ENCODE data around the gene HSPBAP1. TPM values are rescaled to one million over a fixed set of nuclear protein-coding genes. Genes with fewer than 3 reads are reported as not detected.
"Not testable (repeated sequence)": the region's sequence is repeated elsewhere in the genome, so short reads cannot be mapped to it uniquely, and the experiment has no call there.

HSPBAP1 gene
- total RNA-seq, 1 experiment from 2014 or later: 3.7 TPM

DNA sequence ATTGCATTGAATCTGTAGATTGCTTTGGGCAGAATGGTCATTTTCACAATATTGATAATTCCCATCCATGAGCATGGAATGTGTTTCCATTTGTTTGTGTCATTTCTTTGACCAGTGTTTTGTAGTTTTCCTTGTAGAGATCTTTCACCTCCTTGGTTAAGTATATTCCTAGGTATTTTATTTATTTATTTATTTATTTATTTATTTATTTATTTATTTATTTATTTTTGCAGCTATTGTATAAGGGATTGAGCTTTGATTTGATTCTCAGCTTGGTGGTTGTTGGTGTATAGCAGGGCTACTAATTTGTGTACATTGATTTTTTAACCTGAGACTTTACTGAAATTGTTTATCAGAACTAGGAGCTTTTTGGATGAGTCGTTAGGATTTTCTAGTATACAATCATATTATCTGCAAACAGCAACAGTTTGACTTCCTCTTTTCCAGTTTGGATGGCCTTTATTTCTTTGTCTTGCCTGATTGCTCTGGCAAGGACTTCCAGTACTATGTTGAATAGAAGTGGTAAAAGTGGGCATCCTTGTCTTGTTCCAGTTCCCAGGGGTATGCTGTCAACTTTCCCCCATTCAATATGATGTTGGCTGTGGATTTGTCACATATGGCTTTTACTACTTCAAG, 82.9 kb downstream of the HSPBAP1 start:
- peaks cover 13% of the 10 kb centered on the region for H3K36me3 ChIP-seq
- H3K4me1 ChIP-seq (replicated peaks); H3K9me3 ChIP-seq (replicated peaks); H3K4me3 ChIP-seq; H3K27me3 ChIP-seq (replicated peaks); H3K27ac ChIP-seq; DNase-seq (ENCODE audit: low read depth in 1 of 2, low spot score in 2 of 2): not testable (repeated sequence)

DNA sequence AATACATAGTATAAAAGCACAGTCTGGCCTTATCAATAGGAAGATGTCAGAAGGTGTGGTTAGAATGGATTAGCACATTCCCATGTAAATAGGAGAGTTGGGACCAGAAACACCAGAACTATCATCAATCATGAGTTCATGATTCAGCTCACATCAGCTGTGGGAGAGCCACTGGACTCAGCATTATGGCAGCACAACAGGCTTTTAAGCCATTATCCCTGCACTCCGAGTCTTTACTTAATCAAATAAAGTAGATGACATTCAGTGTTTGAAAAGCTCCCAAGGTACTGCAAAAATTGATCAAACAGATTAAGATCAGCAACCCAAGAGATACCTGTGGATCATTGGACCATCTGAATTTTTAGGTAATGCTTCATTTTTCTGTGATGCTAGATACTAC, 88.3 kb downstream of the HSPBAP1 start:
- no peak overlapping the region for H3K4me3 ChIP-seq
- no peak overlapping the region for H3K27ac ChIP-seq
- no peaks in the 10 kb centered on the region for H3K27me3 ChIP-seq (replicated peaks)
- no peaks in the 10 kb centered on the region for H3K4me1 ChIP-seq (replicated peaks)
- H3K9me3 ChIP-seq (replicated peaks): no peaks in the 10 kb centered on the region
- DNase-seq (ENCODE audit: low read depth in 1 of 2, low spot score in 2 of 2): no peak
- H3K36me3 ChIP-seq: peaks cover 2% of the 10 kb centered on the region; the same call in 1 of the 2 replicates

DNA sequence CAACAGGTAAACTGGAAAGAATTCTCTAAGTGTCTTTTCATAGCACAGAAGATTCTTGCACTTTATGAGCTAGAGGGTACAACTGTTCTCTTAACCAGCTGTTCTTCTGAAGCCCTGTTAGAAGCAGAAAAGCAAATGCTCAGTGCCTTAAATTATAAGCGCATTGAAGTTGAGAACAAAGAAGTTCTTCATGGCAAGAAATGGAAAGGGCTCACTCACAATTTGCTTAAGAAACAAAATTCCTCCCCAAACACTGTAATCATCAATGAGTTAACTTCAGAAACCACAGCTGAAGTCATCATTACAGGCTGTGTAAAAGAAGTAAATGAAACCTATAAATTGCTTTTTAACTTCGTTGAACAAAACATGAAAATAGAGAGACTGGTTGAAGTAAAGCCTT, 93.4 kb downstream of the HSPBAP1 start:
- no peak overlapping the region for H3K27ac ChIP-seq

DNA sequence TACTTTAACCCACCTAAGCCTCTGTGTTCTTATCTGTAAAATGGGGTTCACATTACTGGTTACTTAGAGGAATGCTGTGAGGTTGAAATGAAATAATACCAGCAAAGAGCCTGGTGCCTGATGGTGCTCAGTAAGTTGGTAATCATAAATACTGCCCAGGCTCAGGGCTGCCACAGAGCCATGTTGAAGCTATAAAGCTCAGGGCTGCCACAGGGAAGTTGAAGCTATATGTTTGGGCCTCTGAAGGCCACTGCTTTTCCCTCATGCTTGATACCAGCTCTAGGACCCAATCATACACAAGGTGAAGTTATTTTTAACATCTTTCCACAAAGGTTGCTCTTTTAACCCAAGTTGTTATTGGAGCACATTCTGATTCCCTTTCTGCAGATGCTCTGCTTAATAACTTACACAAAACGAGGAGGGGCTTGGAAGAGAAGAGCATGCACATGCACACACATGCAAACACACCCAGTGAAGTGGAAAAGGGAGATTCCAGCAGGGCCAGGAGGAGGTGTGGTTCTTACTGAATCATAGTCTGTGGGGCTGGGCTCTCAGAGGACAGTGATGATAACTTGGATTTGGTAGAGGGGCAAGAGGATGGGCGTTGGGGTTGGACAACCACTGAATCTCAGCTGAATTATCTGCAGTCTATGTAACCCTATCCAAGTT, 95.5 kb downstream of the HSPBAP1 start:
- DNase-seq (ENCODE audit: low read depth in 1 of 2, low spot score in 2 of 2): no peak
- Histone ChIP-seq H3K4me3 (no peak overlapping the region), H3K27me3 (replicated peaks) (no peaks in the 10 kb centered on the region), H3K36me3 (peaks cover 7% of the 10 kb centered on the region; the same call in 1 of the 2 replicates), H3K27ac (no peak overlapping the region), H3K4me1 (replicated peaks) (no peaks in the 10 kb centered on the region), H3K9me3 (replicated peaks) (no peaks in the 10 kb centered on the region)

More for the DNA sequence above, 93.4 kb downstream of the HSPBAP1 start:
- Histone ChIP-seq H3K36me3 (peaks cover 3% of the 10 kb centered on the region; the same call in 1 of the 2 replicates), H3K27me3 (replicated peaks) (no peaks in the 10 kb centered on the region), H3K4me1 (replicated peaks) (no peaks in the 10 kb centered on the region), H3K4me3 (no peak overlapping the region), H3K9me3 (replicated peaks) (no peaks in the 10 kb centered on the region)
- DNase-seq (ENCODE audit: low read depth in 1 of 2, low spot score in 2 of 2): no peak

DNA sequence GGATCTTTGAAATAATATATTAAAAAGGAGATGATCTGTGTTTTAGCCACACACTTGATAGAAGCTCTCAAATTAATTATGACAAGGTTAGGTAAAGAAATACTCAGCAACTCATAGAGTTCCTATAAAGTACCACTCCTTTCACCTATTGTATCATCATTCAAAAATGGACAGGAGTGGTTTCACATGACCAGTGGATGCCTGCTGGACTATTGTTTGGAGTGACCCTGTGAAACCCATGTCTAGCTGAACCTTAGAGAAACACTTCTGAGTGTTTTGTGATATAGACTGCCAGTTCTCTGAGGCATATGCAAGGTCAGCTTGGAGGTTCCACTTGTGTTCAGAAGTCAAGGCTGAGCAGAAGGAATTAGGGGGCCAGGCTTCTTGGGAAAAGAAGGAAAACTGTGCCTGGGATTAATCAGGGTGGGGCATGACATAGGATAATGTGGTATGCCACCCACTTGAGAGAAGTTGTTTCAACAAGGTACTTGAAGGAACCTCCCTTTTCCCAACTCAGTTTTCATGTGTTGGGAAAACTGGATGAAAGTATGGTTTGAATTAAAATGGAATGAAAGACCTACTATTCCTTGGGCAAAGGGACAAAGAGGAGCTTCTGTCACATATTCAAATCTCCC, 97.6 kb downstream of the HSPBAP1 start:
- H3K9me3 ChIP-seq (replicated peaks): no peaks in the 10 kb centered on the region
- no peak overlapping the region for H3K4me3 ChIP-seq
- DNase-seq (ENCODE audit: low read depth in 1 of 2, low spot score in 2 of 2): no peak

DNA sequence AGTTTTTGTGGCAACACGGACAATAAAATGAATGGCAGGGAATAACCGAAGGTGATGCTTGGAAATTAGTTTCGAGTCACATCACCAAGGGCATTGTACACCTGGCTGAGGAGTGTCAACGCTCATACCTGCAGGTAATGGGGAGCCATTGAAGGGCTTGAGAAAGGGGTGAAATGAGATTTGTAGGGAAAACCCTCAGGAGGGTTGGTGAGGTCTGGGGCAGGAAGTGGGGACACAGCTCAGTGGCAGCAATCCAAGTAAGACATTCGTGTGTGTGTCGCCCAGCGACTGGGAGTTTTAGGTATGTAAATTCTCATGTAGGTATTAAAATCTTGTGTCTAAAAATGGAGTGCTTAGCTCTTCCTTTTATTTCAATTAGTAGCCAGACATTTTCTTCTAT, 98.7 kb downstream of the HSPBAP1 start:
- no peak overlapping the region for H3K4me3 ChIP-seq
- no peaks in the 10 kb centered on the region for H3K9me3 ChIP-seq (replicated peaks)
- H3K27ac ChIP-seq: no peak overlapping the region
- no peaks in the 10 kb centered on the region for H3K4me1 ChIP-seq (replicated peaks)
- no peaks in the 10 kb centered on the region for H3K27me3 ChIP-seq (replicated peaks)
- H3K36me3 ChIP-seq: peaks cover 24% of the 10 kb centered on the region
- no peak for DNase-seq (ENCODE audit: low read depth in 1 of 2, low spot score in 2 of 2)

More for the DNA sequence above, 97.6 kb downstream of the HSPBAP1 start:
- no peak overlapping the region for H3K27ac ChIP-seq
- H3K36me3 ChIP-seq: peaks cover 23% of the 10 kb centered on the region
- H3K4me1 ChIP-seq (replicated peaks): no peaks in the 10 kb centered on the region
- H3K27me3 ChIP-seq (replicated peaks): no peaks in the 10 kb centered on the region

DNA sequence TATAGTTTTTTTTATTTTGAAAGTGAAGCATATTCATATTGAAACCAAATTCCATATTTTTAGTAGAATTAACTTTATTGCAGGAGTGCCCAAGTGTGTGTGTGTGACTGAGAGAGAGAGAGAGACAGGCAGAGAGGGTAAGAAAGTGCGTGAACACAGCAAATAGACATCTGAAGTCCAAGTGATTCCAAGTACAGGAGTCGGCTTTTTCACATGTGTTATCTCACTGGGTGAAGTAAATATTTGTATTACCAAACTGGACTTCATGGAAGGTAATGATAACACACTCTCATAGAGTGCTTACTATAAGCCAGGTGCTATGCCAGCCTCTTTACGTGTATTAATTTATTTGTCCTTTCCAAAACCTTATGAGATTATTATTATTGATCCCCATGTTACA, 101.0 kb downstream of the HSPBAP1 start:
- DNase-seq (ENCODE audit: low read depth in 1 of 2, low spot score in 2 of 2): no peak
- no peaks in the 10 kb centered on the region for H3K9me3 ChIP-seq (replicated peaks)
- H3K4me1 ChIP-seq (replicated peaks): no peaks in the 10 kb centered on the region
- no peak overlapping the region for H3K4me3 ChIP-seq
- H3K27me3 ChIP-seq (replicated peaks): no peaks in the 10 kb centered on the region
- H3K27ac ChIP-seq: no peak overlapping the region
- H3K36me3 ChIP-seq: peaks cover 28% of the 10 kb centered on the region

DNA sequence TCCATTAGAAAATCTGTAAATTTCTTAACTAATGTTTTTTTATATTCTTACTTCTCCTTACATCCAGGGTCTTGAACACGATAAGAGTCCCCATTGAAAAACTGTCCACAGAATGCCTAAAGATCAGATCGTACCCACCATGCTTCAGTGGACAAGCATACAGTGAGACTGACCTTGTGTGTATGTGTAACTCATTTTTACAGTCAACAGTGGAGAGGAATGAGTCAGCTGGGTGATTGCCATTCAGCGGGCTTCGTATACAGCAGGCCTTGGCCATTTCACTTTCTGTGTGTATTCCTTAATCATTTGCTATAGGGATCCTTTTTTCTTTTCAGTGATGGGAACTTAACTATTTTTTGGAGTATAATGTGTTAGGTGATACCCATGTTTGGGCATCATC, 102.4 kb downstream of the HSPBAP1 start:
- H3K36me3 ChIP-seq: peaks cover 36% of the 10 kb centered on the region
- no peaks in the 10 kb centered on the region for H3K4me1 ChIP-seq (replicated peaks)
- no peak overlapping the region for H3K4me3 ChIP-seq
- H3K27me3 ChIP-seq (replicated peaks): no peaks in the 10 kb centered on the region
- no peak for DNase-seq (ENCODE audit: low read depth in 1 of 2, low spot score in 2 of 2)
- H3K9me3 ChIP-seq (replicated peaks): no peaks in the 10 kb centered on the region
- no peak overlapping the region for H3K27ac ChIP-seq

DNA sequence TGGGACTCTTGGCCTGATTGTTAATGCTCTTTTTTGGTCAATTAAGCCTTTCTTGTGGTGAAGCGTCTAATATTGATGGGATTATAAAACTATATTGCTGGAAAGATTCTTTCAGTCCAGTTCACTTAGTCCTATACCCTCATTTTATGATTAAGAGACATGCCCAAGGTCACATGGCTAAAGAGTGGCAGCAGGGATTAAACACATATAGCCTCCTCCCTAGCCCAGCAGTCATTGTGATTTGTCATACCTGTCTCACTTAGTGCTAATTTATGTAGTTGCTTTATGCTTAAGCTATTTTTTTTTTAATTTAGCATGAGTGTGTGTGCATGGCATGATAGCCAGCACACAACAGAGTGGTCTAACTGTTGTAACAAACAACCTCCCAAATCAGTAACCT, 103.5 kb downstream of the HSPBAP1 start:
- H3K27me3 ChIP-seq (replicated peaks): no peaks in the 10 kb centered on the region
- no peaks in the 10 kb centered on the region for H3K4me1 ChIP-seq (replicated peaks)
- H3K36me3 ChIP-seq: peaks cover 36% of the 10 kb centered on the region
- H3K4me3 ChIP-seq: no peak overlapping the region
- H3K27ac ChIP-seq: no peak overlapping the region
- no peak for DNase-seq (ENCODE audit: low read depth in 1 of 2, low spot score in 2 of 2)
- H3K9me3 ChIP-seq (replicated peaks): no peaks in the 10 kb centered on the region

Other genes with a start within 250 kb of the HSPBAP1 start
- 7.3 and 8.3 TPM in 2 replicates for gene PARP9, start 229.5 kb downstream of the HSPBAP1 start, total RNA-seq (2014; rRNA removed; shearing (Covaris generic))
- gene DTX3L, start 229.5 kb downstream of the HSPBAP1 start, total RNA-seq (2014; rRNA removed; shearing (Covaris generic)): 7.2 and 10.9 TPM in 2 replicates
- not detected in 2 replicates for gene PARP15, start 216.2 kb downstream of the HSPBAP1 start, total RNA-seq (2014; rRNA removed; shearing (Covaris generic))
- gene PARP14, start 113.0 kb downstream of the HSPBAP1 start, total RNA-seq (2014; rRNA removed; shearing (Covaris generic)): 17.6 and 22.5 TPM in 2 replicates
- gene SLC49A4, start 1.2 kb upstream of the HSPBAP1 start, total RNA-seq (2014; rRNA removed; shearing (Covaris generic)): 10.4 and 12.0 TPM in 2 replicates
- not detected in 2 replicates for gene SEMA5B, start 233.9 kb upstream of the HSPBAP1 start, total RNA-seq (2014; rRNA removed; shearing (Covaris generic))

Data from SJSA1 (cell line).